Measurements from ENCODE around the gene PEPD.

PEPD gene

GRCh38 chr19:33507021-33507956 lies 14.3 kb downstream of the PEPD start:
- no peak overlapping the region for H2AFZ ChIP-seq (ENCODE audit: low read depth, low read length, severe bottlenecking)
- H4K20me1 ChIP-seq (ENCODE audit: low read depth, low read length) = no peaks in the 10 kb centered on the region
- H3K9me2 ChIP-seq (replicated peaks; ENCODE audit: insufficient read depth, low read length) = no peaks in the 10 kb centered on the region
- TF ChIP-seq CTCF (IDR thresholded peaks at IDR 0.05; ENCODE audit: insufficient read depth, low read length, poor library complexity, severe bottlenecking) (no peak), EZH2phosphoT487 (conservative IDR thresholded peaks at IDR 0.05; ENCODE audit: low read length) (no peak)
- H3K36me3 ChIP-seq (ENCODE audit: low read length) = no peaks in the 10 kb centered on the region
- H3K4me3 ChIP-seq (ENCODE audit: insufficient read depth, low read length, poor library complexity, severe bottlenecking) = no peak overlapping the region
- no peak overlapping the region for H3K9ac ChIP-seq (ENCODE audit: low read length)
- H3F3A ChIP-seq (ENCODE audit: insufficient read depth) = no peaks in the 10 kb centered on the region
- H3K9me3 ChIP-seq (ENCODE audit: insufficient read depth, low read length) = no peaks in the 10 kb centered on the region
- H3K4me2 ChIP-seq (ENCODE audit: low read depth, low read length, poor library complexity, severe bottlenecking) = no peak overlapping the region
- no peaks in the 10 kb centered on the region for H3K79me2 ChIP-seq (ENCODE audit: insufficient read depth, low read length)
- H3K27me3 ChIP-seq (ENCODE audit: low read length) = no peaks in the 10 kb centered on the region
- no peak overlapping the region for H3K27ac ChIP-seq (ENCODE audit: low read depth, low read length)

GRCh38 chr19:33506498-33506897 lies 15.1 kb downstream of the PEPD start:
- no peak overlapping the region for H3K4me3 ChIP-seq (ENCODE audit: insufficient read depth, low read length, poor library complexity, severe bottlenecking)
- no peaks in the 10 kb centered on the region for H3K79me2 ChIP-seq (ENCODE audit: insufficient read depth, low read length)
- no peaks in the 10 kb centered on the region for H3K27me3 ChIP-seq (ENCODE audit: low read length)
- H3K4me2 ChIP-seq (ENCODE audit: low read depth, low read length, poor library complexity, severe bottlenecking) = no peak overlapping the region
- no peaks in the 10 kb centered on the region for H3K36me3 ChIP-seq (ENCODE audit: low read length)
- H3K9me3 ChIP-seq (ENCODE audit: insufficient read depth, low read length) = no peaks in the 10 kb centered on the region
- H3K9ac ChIP-seq (ENCODE audit: low read length) = no peak overlapping the region
- H3K27ac ChIP-seq (ENCODE audit: low read depth, low read length) = no peak overlapping the region
- TF ChIP-seq EZH2phosphoT487 (conservative IDR thresholded peaks at IDR 0.05; ENCODE audit: low read length) (no peak), CTCF (IDR thresholded peaks at IDR 0.05; ENCODE audit: insufficient read depth, low read length, poor library complexity, severe bottlenecking) (no peak)
- H2AFZ ChIP-seq (ENCODE audit: low read depth, low read length, severe bottlenecking) = no peak overlapping the region
- H3F3A ChIP-seq (ENCODE audit: insufficient read depth) = no peaks in the 10 kb centered on the region
- H4K20me1 ChIP-seq (ENCODE audit: low read depth, low read length) = no peaks in the 10 kb centered on the region
- H3K9me2 ChIP-seq (replicated peaks; ENCODE audit: insufficient read depth, low read length) = no peaks in the 10 kb centered on the region

- H3K4me3 ChIP-seq (ENCODE audit: insufficient read depth, low read length, poor library complexity, severe bottlenecking) = no peak overlapping the region
- TF ChIP-seq CTCF (IDR thresholded peaks at IDR 0.05; ENCODE audit: insufficient read depth, low read length, poor library complexity, severe bottlenecking) = no peak
- TF ChIP-seq EZH2phosphoT487 (conservative IDR thresholded peaks at IDR 0.05; ENCODE audit: low read length) = no peak
- H3K79me2 ChIP-seq (ENCODE audit: insufficient read depth, low read length) = no peaks in the 10 kb centered on the region
- H4K20me1 ChIP-seq (ENCODE audit: low read depth, low read length) = no peaks in the 10 kb centered on the region
- no peak overlapping the region for H3K27ac ChIP-seq (ENCODE audit: low read depth, low read length)
- H3K27me3 ChIP-seq (ENCODE audit: low read length) = no peaks in the 10 kb centered on the region
- no peaks in the 10 kb centered on the region for H3K9me2 ChIP-seq (replicated peaks; ENCODE audit: insufficient read depth, low read length)
- H3K36me3 ChIP-seq (ENCODE audit: low read length) = no peaks in the 10 kb centered on the region
- H3K9me3 ChIP-seq (ENCODE audit: insufficient read depth, low read length) = no peaks in the 10 kb centered on the region
- H2AFZ ChIP-seq (ENCODE audit: low read depth, low read length, severe bottlenecking) = no peak overlapping the region
- H3F3A ChIP-seq (ENCODE audit: insufficient read depth) = no peaks in the 10 kb centered on the region
- no peak overlapping the region for H3K4me2 ChIP-seq (ENCODE audit: low read depth, low read length, poor library complexity, severe bottlenecking)
- no peak overlapping the region for H3K9ac ChIP-seq (ENCODE audit: low read length)
Measured at GRCh38 chr19:33505823-33506222, 15.8 kb downstream of the PEPD start.
